SU-DHL-6 (cell line): ENCODE results near the gene MUC5B.

Source experiments
- CTCF ChIP-seq: fragments of 200-600 bp; sonication (generic); IDR thresholded peaks from one replicate; pipeline ENCODE4 v1.5.1; 2017; ENCODE audit warnings: antibody characterized with exemption, mild to moderate bottlenecking, low read length, moderate library complexity; ENCODE audit not compliant: insufficient read depth, poor library complexity, severe bottlenecking
- EZH2phosphoT487 ChIP-seq: fragments of 200-600 bp; sonication (generic), shearing (Covaris generic); conservative IDR thresholded peaks from 2 replicates; pipeline ENCODE4 v1.6.1; 2018; ENCODE audit warnings: mild to moderate bottlenecking, antibody characterized with exemption, low read length, moderate library complexity, mixed read lengths

GRCh38 chr11:1307163-1307870, 84.5 kb downstream of the MUC5B start:
- no peak for TF ChIP-seq CTCF
- no peak for TF ChIP-seq EZH2phosphoT487
